NB4 (cell line): ENCODE data around the gene LMNTD2.

ENCODE experiments used
- CTCF ChIP-seq: IDR thresholded peaks from one replicate; pipeline ENCODE4 v1.5.1; 2012; ENCODE audit warnings: low read depth, low read length
- POLR2A ChIP-seq: IDR thresholded peaks from 2 replicates; pipeline ENCODE4 v1.6.1; 2011; ENCODE audit warnings: mild to moderate bottlenecking; ENCODE audit not compliant: insufficient read length; ENCODE audit errors: extremely low read depth

- TF ChIP-seq POLR2A, result no peak
- no peak for TF ChIP-seq CTCF
These were observed 3.5 kb upstream of the LMNTD2 start for GRCh38 chr11:563812-564578.
